Neural cell (in vitro differentiated cells): ENCODE data around the gene ZNF512. TPM values are rescaled to one million over a fixed set of nuclear protein-coding genes. Genes with fewer than 3 reads are reported as not detected.
A peak's percentile ranks its signal among the peaks of the same experiment; 100 is the strongest.
"Not testable (repeated sequence)": the region's sequence is repeated elsewhere in the genome, so short reads cannot be mapped to it uniquely, and the experiment has no call there.

Experiments
- H2AFZ ChIP-seq: fragments of 200-600, 300-800 bp; sonication (generic), shearing (Covaris generic); 2 replicates; pipeline ENCODE4 v1.6.0; 2014; ENCODE audit warnings: low read depth, mild to moderate bottlenecking, antibody characterized with exemption, low read length, moderate library complexity
- H3F3A ChIP-seq: fragments of 200-600 bp; shearing (Covaris generic); 2 replicates; pipeline ENCODE4 v1.6.1; 2016; ENCODE audit warnings: mild to moderate bottlenecking, moderate library complexity, mixed read lengths, antibody characterized with exemption, low read length; ENCODE audit not compliant: insufficient read depth, poor library complexity, severe bottlenecking
- H3K27ac ChIP-seq: fragments of 200-600, 300-800 bp; sonication (generic), shearing (Covaris generic); 2 replicates; pipeline ENCODE4 v1.5.1; 2014; ENCODE audit warnings: mild to moderate bottlenecking, low read length, moderate library complexity
- H3K27me3 ChIP-seq: fragments of 300-800, 200-600 bp; sonication (generic), shearing (Covaris generic); 2 replicates; pipeline ENCODE4 v1.6.0; 2014; ENCODE audit warnings: mild to moderate bottlenecking, low read depth, low read length, moderate library complexity; ENCODE audit not compliant: insufficient read depth
- H3K36me3 ChIP-seq: fragments of 300-800, 200-600 bp; sonication (generic), shearing (Covaris generic); 2 replicates; pipeline ENCODE4 v1.5.1; 2014; ENCODE audit warnings: mild to moderate bottlenecking, antibody characterized with exemption, low read length, moderate library complexity; ENCODE audit not compliant: insufficient read depth
- H3K4me2 ChIP-seq: fragments of 300-800, 200-600 bp; sonication (generic), shearing (Covaris generic); 2 replicates; pipeline ENCODE4 v1.6.0; 2014; ENCODE audit warnings: mild to moderate bottlenecking, low read length
- H3K4me3 ChIP-seq: fragments of 300-800, 200-600 bp; sonication (generic), shearing (Covaris generic); 2 replicates; pipeline ENCODE4 v1.5.1; 2014; ENCODE audit warnings: mild to moderate bottlenecking, low read length, moderate library complexity
- H3K79me2 ChIP-seq: fragments of 200-600 bp; shearing (Covaris generic); replicated peaks from 2 replicates; pipeline ENCODE4 v1.6.0; 2014; ENCODE audit warnings: mild to moderate bottlenecking, low read length, moderate library complexity; ENCODE audit not compliant: insufficient read depth
- H3K9ac ChIP-seq: fragments of 300-800, 200-600 bp; sonication (generic), shearing (Covaris generic); 2 replicates; pipeline ENCODE4 v1.6.1; 2016; ENCODE audit warnings: mild to moderate bottlenecking, low read length, mixed read lengths
- H3K9me2 ChIP-seq: fragments of 200-600 bp; shearing (Covaris generic); 2 replicates; pipeline ENCODE4 v1.6.1; 2016; ENCODE audit warnings: mild to moderate bottlenecking, low read length, mixed read lengths; ENCODE audit not compliant: insufficient read depth
- H3K9me3 ChIP-seq: fragments of 200-600, 300-800 bp; sonication (generic), shearing (Covaris generic); 2 replicates; pipeline ENCODE4 v1.6.1; 2016; ENCODE audit warnings: mild to moderate bottlenecking, mixed run types, low read length, moderate library complexity, mixed read lengths
- H4K20me1 ChIP-seq: fragments of 200-600 bp; shearing (Covaris generic); 2 replicates; pipeline ENCODE4 v1.6.1; 2016; ENCODE audit warnings: mild to moderate bottlenecking, mixed run types; ENCODE audit not compliant: insufficient read depth
- EP300 ChIP-seq: fragments of 450-650 bp; conservative IDR thresholded peaks from 2 replicates; pipeline ENCODE4 v1.6.1; 2014; ENCODE audit warnings: antibody characterized with exemption, mild to moderate bottlenecking, moderate library complexity; ENCODE audit not compliant: poor library complexity, severe bottlenecking
- EZH2 ChIP-seq: fragments of 200-600, 300-800 bp; shearing (Covaris generic), sonication (generic); IDR thresholded peaks from 2 replicates; pipeline ENCODE4 v1.6.1; 2014; ENCODE audit warnings: antibody characterized with exemption, low read length, borderline replicate concordance, mild to moderate bottlenecking; ENCODE audit not compliant: insufficient read depth, poor library complexity, severe bottlenecking
- MXI1 ChIP-seq: fragments of 450-650 bp; conservative IDR thresholded peaks from 2 replicates; pipeline ENCODE4 v1.6.1; 2014; ENCODE audit warnings: antibody characterized with exemption, mild to moderate bottlenecking; ENCODE audit not compliant: poor library complexity, severe bottlenecking
- POLR2AphosphoS5 ChIP-seq: IDR thresholded peaks from 2 replicates; pipeline ENCODE4 v1.6.1; 2012
- RAD21 ChIP-seq: fragments of 450-650 bp; conservative IDR thresholded peaks from 2 replicates; pipeline ENCODE4 v1.6.1; 2014; ENCODE audit warnings: antibody characterized with exemption, mild to moderate bottlenecking, moderate library complexity
- SMC3 ChIP-seq: fragments of 450-650 bp; conservative IDR thresholded peaks from 2 replicates; pipeline ENCODE4 v1.6.1; 2014; ENCODE audit warnings: antibody characterized with exemption, mild to moderate bottlenecking, moderate library complexity; ENCODE audit not compliant: poor library complexity
- TAF1 ChIP-seq: IDR thresholded peaks from 2 replicates; pipeline ENCODE4 v1.6.1; 2012; ENCODE audit warnings: low read depth
- polyA minus RNA-seq: library from RNA; depleted of rRNA, polyadenylated mRNA; stranded (reverse); fragments of >200 nt; gene quantifications from 2 replicates; pipeline ENCODE4 v1.2.3, GENCODE V29; 2014
- polyA plus RNA-seq: library from polyadenylated mRNA; depleted of rRNA; stranded (reverse); fragments of >200 nt; gene quantifications from 2 replicates; pipeline ENCODE4 v1.2.3, GENCODE V29; 2014
- TF ChIP-seq, protein P1 (sequence below): fragments of 450-650 bp; IDR thresholded peaks from 2 replicates; pipeline ENCODE4 v1.5.1; 2014; ENCODE audit warnings: antibody characterized with exemption, mild to moderate bottlenecking, moderate library complexity; ENCODE audit not compliant: poor library complexity, severe bottlenecking
- TF ChIP-seq, protein P2 (sequence below): IDR thresholded peaks from 2 replicates; pipeline ENCODE4 v1.6.1; 2012; ENCODE audit warnings: borderline replicate concordance

Gene ZNF512, protein sequence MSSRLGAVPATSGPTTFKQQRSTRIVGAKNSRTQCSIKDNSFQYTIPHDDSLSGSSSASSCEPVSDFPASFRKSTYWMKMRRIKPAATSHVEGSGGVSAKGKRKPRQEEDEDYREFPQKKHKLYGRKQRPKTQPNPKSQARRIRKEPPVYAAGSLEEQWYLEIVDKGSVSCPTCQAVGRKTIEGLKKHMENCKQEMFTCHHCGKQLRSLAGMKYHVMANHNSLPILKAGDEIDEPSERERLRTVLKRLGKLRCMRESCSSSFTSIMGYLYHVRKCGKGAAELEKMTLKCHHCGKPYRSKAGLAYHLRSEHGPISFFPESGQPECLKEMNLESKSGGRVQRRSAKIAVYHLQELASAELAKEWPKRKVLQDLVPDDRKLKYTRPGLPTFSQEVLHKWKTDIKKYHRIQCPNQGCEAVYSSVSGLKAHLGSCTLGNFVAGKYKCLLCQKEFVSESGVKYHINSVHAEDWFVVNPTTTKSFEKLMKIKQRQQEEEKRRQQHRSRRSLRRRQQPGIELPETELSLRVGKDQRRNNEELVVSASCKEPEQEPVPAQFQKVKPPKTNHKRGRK
- polyA plus RNA-seq, result 30.8 and 36.4 TPM in 2 replicates
- 37.7 and 58.2 TPM in 2 replicates for polyA minus RNA-seq

DNA sequence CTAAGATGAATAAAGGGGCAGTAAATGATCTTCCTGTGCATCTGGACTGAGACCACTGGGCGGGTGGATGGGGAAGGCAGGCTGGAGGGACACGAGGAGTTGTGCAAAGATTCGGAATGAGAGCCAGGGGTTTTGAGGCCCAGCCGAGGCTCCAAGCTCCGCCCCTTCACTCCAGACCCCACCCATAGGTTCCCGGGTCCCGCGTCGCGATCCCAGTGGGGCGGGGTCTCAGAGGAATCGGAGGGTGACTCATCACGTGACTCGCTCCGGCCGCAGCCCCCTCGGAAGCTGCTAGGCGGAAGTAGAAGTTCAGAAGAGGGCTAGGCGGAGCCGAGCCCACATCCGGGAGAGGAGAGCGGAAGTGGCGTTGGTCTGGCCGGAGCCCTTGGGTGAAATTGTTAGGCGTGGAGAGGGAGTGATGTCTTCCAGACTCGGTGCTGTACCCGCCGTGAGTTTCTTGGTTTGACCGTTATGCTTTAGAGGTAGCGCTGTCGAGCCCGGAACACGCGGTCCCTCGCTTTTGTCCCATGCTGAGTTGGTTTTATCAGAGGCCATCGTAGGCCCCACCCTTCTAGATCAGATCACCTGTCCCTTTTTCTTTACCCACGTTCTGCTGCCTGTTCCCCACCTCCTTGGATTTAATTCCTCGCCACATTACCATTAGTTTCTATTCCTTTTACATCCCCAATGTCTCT lies at the start of gene ZNF512:
TSS of gene ZNF512 (plus strand) at position 348 of the 695 bp plus-strand sequence. CDS start at position 419, 71 bp downstream.
- Histone ChIP-seq H2AFZ (peak within 1 kb of the TSS; percentile 36), H3K9ac (peak within 1 kb of the TSS; percentile 59), H3K9me2 (no peaks in the 10 kb centered on the region), H4K20me1 (no peaks in the 10 kb centered on the region), H3K4me2 (peak within 1 kb of the TSS; percentile 17), H3K79me2 (peaks cover 27% of the 10 kb centered on the region), H3K27me3 (no peaks in the 10 kb centered on the region), H3F3A (no peaks in the 10 kb centered on the region), H3K4me3 (peak within 1 kb of the TSS; percentile 66), H3K27ac (peak within 1 kb of the TSS; percentile 32), H3K9me3 (peaks cover 10% of the 10 kb centered on the region), H3K36me3 (no peaks in the 10 kb centered on the region)
- TF ChIP-seq, protein P1, sequence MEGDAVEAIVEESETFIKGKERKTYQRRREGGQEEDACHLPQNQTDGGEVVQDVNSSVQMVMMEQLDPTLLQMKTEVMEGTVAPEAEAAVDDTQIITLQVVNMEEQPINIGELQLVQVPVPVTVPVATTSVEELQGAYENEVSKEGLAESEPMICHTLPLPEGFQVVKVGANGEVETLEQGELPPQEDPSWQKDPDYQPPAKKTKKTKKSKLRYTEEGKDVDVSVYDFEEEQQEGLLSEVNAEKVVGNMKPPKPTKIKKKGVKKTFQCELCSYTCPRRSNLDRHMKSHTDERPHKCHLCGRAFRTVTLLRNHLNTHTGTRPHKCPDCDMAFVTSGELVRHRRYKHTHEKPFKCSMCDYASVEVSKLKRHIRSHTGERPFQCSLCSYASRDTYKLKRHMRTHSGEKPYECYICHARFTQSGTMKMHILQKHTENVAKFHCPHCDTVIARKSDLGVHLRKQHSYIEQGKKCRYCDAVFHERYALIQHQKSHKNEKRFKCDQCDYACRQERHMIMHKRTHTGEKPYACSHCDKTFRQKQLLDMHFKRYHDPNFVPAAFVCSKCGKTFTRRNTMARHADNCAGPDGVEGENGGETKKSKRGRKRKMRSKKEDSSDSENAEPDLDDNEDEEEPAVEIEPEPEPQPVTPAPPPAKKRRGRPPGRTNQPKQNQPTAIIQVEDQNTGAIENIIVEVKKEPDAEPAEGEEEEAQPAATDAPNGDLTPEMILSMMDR, result peak; percentile 18
- TF ChIP-seq EZH2 (no peak), POLR2AphosphoS5 (peak; percentile 48), SMC3 (no peak), MXI1 (peak; percentile 24)

DNA sequence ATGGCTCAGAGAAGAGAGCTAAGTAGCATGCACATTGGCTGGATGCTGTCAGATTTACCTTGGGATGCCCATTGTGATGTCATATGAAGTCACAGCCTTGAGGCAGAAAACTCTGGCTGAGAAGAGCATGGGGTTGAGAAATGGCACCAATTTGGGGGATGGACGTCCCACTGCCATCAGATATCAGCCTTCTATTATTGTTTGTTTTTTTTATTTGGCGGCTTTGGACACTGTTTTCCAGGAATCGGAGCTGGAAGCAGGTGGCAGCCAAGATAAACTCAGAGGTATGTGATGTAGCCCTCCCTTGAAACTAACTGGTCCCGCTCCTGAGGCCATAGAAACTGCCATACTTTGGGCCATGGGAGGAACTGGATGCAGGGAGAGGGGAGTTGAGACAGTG lies 45.6 kb upstream of the ZNF512 start:
- H2AFZ ChIP-seq, result no peak overlapping the region
- no peaks in the 10 kb centered on the region for H3K9me2 ChIP-seq
- H3K27ac ChIP-seq, result no peak overlapping the region
- no peak for TF ChIP-seq RAD21
- TF ChIP-seq, protein P1, result no peak
- TF ChIP-seq EZH2, result no peak
- no peak for TF ChIP-seq TAF1
- TF ChIP-seq, protein P2, sequence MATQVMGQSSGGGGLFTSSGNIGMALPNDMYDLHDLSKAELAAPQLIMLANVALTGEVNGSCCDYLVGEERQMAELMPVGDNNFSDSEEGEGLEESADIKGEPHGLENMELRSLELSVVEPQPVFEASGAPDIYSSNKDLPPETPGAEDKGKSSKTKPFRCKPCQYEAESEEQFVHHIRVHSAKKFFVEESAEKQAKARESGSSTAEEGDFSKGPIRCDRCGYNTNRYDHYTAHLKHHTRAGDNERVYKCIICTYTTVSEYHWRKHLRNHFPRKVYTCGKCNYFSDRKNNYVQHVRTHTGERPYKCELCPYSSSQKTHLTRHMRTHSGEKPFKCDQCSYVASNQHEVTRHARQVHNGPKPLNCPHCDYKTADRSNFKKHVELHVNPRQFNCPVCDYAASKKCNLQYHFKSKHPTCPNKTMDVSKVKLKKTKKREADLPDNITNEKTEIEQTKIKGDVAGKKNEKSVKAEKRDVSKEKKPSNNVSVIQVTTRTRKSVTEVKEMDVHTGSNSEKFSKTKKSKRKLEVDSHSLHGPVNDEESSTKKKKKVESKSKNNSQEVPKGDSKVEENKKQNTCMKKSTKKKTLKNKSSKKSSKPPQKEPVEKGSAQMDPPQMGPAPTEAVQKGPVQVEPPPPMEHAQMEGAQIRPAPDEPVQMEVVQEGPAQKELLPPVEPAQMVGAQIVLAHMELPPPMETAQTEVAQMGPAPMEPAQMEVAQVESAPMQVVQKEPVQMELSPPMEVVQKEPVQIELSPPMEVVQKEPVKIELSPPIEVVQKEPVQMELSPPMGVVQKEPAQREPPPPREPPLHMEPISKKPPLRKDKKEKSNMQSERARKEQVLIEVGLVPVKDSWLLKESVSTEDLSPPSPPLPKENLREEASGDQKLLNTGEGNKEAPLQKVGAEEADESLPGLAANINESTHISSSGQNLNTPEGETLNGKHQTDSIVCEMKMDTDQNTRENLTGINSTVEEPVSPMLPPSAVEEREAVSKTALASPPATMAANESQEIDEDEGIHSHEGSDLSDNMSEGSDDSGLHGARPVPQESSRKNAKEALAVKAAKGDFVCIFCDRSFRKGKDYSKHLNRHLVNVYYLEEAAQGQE, result no peak
- TF ChIP-seq SMC3, result no peak
- no peak for TF ChIP-seq POLR2AphosphoS5
- TF ChIP-seq EP300, result no peak
- no peak for TF ChIP-seq MXI1
- H3K27me3 ChIP-seq, result no peaks in the 10 kb centered on the region
- H3K4me3 ChIP-seq, result no peak overlapping the region
- no peak overlapping the region for H3K9ac ChIP-seq
- H3K4me2 ChIP-seq, result no peak overlapping the region
- no peaks in the 10 kb centered on the region for H3F3A ChIP-seq
- H4K20me1 ChIP-seq, result no peaks in the 10 kb centered on the region
- H3K9me3 ChIP-seq, result no peaks in the 10 kb centered on the region
- no peaks in the 10 kb centered on the region for H3K79me2 ChIP-seq
- H3K36me3 ChIP-seq, result no peaks in the 10 kb centered on the region

GRCh38 chr2:27538839-27539450 lies 43.9 kb upstream of the ZNF512 start:
- H3K4me3 ChIP-seq, H3K79me2 ChIP-seq, H3K27me3 ChIP-seq, H3K9ac ChIP-seq, H3K9me2 ChIP-seq, H3K27ac ChIP-seq, H3K9me3 ChIP-seq, H3K36me3 ChIP-seq, H3F3A ChIP-seq, H2AFZ ChIP-seq, H4K20me1 ChIP-seq, H3K4me2 ChIP-seq: not testable (repeated sequence)
